ENCODE measurements around the gene CHD5. TPM values are rescaled to one million over a fixed set of nuclear protein-coding genes. Genes with fewer than 3 reads are reported as not detected.

CHD5 gene
- total and polyA plus RNA-seq, 4 donors, result 0.10 to 0.55 (median 0.31) TPM

GRCh38 chr1:6137758-6138157 lies 42.4 kb downstream of the CHD5 start:
- no peaks in the 10 kb centered on the region for H3K9me3 ChIP-seq (ENCODE audit: control insufficient read depth in 4 of 4, insufficient read depth in 3 of 4, low read length in 3 of 4)
- ATAC-seq (ENCODE audit: insufficient read depth, low FRiP score), result no peak
- no peak overlapping the region for H3K27ac ChIP-seq (ENCODE audit: low read depth in 1 of 2, low read length in 1 of 2)
- H3K4me1 ChIP-seq (ENCODE audit: control insufficient read depth in 5 of 5, insufficient read depth in 5 of 5, low read length in 5 of 5), result no peaks in the 10 kb centered on the region
- no peak for TF ChIP-seq CTCF (IDR thresholded peaks at IDR 0.05; ENCODE audit: control extremely low read depth, extremely low read depth)
- H3K4me3 ChIP-seq, result no peak overlapping the region
- no peaks in the 10 kb centered on the region for H3K36me3 ChIP-seq (ENCODE audit: control insufficient read depth in 4 of 4, insufficient read depth in 4 of 4, low read length in 4 of 4)
- H3K27me3 ChIP-seq (ENCODE audit: control insufficient read depth in 3 of 3, insufficient read depth in 3 of 3, low read length in 2 of 3), result peaks cover 0 to 4% (median 0%) of the 10 kb centered on the region in 3 donors
- H3K9ac ChIP-seq (ENCODE audit: insufficient read depth in 1 of 2, low read length in 2 of 2), result no peak overlapping the region
- 71 to 84% methylated on average over 5 of the region's 5 CpGs for WGBS, 2 donors
- DNase-seq, result no peak

DNA sequence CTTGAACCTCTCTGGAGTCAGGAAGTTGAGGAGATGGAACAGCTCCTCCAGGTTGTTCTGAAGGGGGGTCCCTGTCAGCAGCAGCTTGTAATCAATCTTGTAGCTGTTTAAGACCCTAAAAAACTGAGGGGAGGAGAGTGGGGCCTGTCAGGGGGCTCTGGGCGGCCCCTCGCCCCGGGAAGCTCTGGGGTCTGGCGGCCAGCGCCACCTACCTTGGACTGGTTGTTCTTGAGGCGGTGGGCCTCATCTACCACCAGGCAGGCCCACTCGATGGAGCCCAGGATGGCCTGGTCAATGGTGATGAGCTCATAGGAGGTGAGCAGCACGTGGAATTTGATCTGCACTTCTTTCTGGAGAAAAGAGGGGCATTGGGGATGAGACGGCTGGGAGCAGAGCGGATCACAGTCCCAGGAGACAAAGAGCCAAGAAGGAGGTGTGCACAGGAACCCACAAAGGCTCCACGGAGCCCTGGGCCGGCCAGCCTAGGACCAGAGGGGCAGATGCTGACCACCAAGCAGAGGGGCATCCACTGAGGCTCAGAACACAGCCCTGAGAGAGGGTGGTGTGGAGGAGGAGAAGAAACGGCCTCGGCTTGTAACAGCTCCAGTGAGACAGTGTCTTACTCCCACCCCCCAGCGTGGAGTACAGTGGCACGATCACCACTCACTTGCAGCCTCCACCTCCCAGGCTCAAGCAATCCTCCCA lies 43.5 kb downstream of the CHD5 start:
- DNase-seq (no peak), ATAC-seq (ENCODE audit: insufficient read depth, low FRiP score) (no peak)
- Histone ChIP-seq H3K9me3 (ENCODE audit: control insufficient read depth in 4 of 4, insufficient read depth in 3 of 4, low read length in 3 of 4) (peaks cover 0 to 3% (median 0%) of the 10 kb centered on the region in 4 donors), H3K4me3 (no peak overlapping the region), H3K27ac (ENCODE audit: low read depth in 1 of 2, low read length in 1 of 2) (no peak overlapping the region), H3K36me3 (ENCODE audit: control insufficient read depth in 4 of 4, insufficient read depth in 4 of 4, low read length in 4 of 4) (no peaks in the 10 kb centered on the region), H3K4me1 (ENCODE audit: control insufficient read depth in 5 of 5, insufficient read depth in 5 of 5, low read length in 5 of 5) (no peaks in the 10 kb centered on the region), H3K9ac (ENCODE audit: insufficient read depth in 1 of 2, low read length in 2 of 2) (no peak overlapping the region), H3K27me3 (ENCODE audit: control insufficient read depth in 3 of 3, insufficient read depth in 3 of 3, low read length in 2 of 3) (peaks cover 0 to 4% (median 0%) of the 10 kb centered on the region in 3 donors)
- no peak for TF ChIP-seq CTCF (IDR thresholded peaks at IDR 0.05; ENCODE audit: control extremely low read depth, extremely low read depth)
- 86 to 87% methylated on average over 16 of the region's 16 CpGs for WGBS, 2 donors

DNA sequence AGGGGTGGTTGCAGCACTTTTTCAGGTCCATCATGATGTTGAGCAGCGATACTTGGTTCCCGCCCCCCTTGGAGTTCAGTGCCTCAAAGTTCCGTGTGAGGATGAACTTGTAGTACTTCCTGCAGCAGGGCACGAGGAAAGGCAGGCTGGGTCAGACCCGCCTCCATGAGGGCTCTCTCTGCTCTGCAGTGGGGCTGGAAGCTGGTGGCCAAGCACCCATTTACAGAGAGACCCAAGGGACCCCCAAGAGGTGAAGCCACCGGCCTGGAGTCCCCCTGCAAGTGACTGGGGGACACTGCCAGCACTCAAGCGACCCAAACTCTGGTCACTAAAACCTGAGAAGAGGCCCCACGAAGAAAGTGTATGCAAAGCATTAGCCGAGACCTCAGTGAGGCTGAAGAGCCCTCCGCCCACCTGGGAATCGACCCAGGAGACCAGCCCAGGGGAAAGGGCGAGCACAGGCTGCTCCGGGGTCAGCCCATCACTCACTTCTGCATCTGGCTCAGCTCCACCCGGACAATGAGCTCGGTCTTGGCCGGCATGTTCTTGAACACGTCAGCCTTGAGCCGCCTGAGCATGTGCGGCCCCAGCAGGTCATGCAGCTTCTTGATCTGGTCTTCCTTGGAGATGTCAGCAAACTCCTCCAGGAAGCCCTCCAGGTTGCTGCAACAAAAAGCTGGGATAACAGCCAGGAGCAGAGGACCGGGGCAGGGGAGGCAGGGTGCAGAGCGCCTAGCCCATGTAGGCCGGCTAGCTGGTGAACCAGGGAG lies 45.2 kb downstream of the CHD5 start:
- WGBS, 2 donors, result 79 to 88% methylated on average over 22 of the region's 22 CpGs
- Histone ChIP-seq H3K27ac (ENCODE audit: low read depth in 1 of 2, low read length in 1 of 2) (no peak overlapping the region), H3K4me3 (no peak overlapping the region), H3K9me3 (ENCODE audit: control insufficient read depth in 4 of 4, insufficient read depth in 3 of 4, low read length in 3 of 4) (peaks cover 0 to 6% (median 0%) of the 10 kb centered on the region in 4 donors), H3K27me3 (ENCODE audit: control insufficient read depth in 3 of 3, insufficient read depth in 3 of 3, low read length in 2 of 3) (peaks cover 0 to 4% (median 0%) of the 10 kb centered on the region in 3 donors), H3K9ac (ENCODE audit: insufficient read depth in 1 of 2, low read length in 2 of 2) (no peak overlapping the region), H3K36me3 (ENCODE audit: control insufficient read depth in 4 of 4, insufficient read depth in 4 of 4, low read length in 4 of 4) (no peaks in the 10 kb centered on the region), H3K4me1 (ENCODE audit: control insufficient read depth in 5 of 5, insufficient read depth in 5 of 5, low read length in 5 of 5) (no peaks in the 10 kb centered on the region)
- DNase-seq (no peak), ATAC-seq (ENCODE audit: insufficient read depth, low FRiP score) (no peak)
- TF ChIP-seq CTCF (IDR thresholded peaks at IDR 0.05; ENCODE audit: control extremely low read depth, extremely low read depth), result no peak

All from lung (tissue), 12 donors.